GM18867 (cell line): ENCODE data around the gene LRRK1.
A peak's percentile ranks its signal among the peaks of the same experiment; 100 is the strongest.

ENCODE experiments used
- ATAC-seq: cut with Tn5 transposase; IDR thresholded peaks from one replicate; pipeline ENCODE4 v1.9.1; 2021; ENCODE audit warnings: mild to moderate bottlenecking, moderate library complexity; ENCODE audit not compliant: unreplicated experiment

Gene LRRK1

DNA sequence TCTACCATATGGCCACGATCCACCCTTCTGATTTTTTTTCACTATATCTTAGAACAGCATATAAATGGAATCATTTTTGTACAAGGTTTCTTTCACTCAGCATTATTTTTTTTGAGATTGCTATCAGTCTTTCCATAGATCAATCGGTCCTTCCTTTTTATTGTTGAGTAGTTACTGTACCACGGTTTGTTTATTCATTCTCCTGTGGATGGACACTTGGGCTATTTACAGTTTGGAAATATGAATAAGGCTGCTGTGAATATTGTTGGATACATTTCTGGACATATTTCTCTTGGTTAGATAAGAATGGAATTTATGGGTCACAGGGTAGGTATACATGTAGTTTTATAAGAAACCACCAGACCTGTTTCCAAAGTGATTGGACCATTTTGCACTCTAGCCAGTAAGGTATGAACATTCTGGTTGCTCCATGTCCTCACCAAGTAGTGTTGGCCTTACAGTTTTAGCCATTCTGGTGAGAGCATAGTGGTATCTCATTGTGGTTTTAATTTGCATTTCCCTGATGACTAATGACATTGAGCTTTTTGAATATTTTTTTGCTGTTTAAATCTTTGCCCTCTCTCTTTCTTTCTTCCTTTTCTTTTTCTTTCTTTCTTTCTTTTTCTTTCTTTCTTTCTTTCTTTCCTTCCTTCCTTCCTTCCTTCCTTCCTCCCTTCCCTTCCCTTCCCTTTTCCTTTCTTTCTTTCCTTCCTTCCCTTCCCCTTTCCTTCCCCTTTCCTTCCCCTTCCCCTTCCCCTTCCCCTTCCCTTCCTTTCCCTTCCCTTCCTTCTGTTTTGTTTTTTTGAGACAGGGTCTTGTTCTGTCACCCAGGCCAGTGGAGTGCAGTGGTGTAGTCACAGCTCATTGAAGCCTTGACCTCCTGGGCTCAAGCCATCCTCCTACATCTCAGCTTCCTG, 49.2 kb downstream of the LRRK1 start:
- ATAC-seq, result peak; percentile 77

DNA sequence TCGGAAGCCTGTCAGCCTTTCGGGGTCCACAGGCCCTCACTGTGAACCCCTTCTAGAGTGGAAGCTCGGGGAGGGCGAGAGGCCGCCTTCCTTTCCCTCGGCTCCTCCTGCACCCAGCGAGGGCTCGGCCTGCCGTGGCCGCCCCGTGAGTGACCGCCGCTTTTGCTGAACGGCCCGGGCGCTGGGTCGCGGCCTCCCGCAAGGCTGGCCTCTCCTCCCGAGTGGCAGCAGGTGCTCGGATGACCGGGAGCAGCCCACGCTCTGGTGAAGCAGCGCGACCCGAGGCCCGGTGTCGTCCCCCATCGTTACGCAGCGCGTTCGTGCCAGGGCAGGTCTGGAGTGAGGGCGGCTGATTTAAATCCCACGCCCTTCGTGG, 53.8 kb downstream of the LRRK1 start:
- ATAC-seq, result no peak

DNA sequence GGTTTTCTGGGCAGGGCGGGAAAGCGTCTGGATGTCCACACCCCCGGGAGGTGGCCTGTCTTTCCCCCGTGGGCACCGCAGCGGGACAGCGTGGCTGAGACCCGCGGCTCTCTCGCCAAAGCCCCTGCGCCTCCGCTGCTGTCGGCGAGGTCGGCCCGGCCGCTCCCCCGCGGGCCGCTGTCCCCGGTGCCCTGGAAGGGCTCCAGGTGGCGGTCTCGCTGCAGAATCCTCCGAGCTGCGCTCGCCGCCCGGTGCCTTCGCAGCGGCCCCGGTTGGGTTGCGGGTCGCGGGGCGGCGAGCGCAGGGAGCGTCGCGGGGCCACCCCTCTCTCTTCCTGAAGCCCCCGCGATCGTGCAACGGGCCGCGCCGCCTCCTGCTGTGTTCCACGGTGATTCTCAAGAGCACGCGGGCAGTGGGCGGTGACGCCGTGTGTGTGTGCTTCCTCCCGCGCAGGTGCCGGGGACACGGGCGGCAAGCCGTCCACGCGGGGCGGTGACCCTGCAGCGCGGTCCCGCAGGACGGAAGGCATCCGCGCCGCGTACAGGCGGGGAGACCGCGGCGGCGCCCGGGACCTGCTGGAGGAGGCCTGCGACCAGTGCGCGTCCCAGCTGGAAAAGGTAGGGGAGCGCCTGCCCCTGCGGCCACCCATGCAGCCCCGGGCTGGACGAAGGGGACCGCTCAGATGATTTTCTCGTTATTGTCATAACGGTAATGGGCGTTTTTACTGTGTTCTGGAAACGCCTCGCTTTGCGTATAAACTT, 54.4 kb downstream of the LRRK1 start:
- ATAC-seq, result no peak

DNA sequence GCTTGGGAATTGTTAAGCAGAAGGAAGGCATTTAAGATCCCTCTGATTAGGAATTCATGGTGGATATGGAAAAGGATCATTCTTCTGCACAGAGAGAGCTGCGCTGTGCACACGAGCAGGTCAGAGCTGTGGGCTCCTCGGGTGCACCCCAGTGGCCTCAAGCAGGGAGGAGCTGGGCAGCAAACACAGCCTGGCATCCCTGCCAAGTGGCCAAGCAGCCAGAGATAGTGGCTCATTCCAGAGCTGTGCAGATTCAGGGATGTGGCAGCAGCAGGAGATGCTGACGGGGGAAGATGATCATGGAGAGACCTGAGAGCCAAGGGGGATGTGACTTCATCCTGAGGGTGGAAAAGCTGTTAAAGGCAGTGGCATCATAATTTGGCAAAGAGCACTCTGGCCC, 55.9 kb downstream of the LRRK1 start:
- ATAC-seq, result no peak

DNA sequence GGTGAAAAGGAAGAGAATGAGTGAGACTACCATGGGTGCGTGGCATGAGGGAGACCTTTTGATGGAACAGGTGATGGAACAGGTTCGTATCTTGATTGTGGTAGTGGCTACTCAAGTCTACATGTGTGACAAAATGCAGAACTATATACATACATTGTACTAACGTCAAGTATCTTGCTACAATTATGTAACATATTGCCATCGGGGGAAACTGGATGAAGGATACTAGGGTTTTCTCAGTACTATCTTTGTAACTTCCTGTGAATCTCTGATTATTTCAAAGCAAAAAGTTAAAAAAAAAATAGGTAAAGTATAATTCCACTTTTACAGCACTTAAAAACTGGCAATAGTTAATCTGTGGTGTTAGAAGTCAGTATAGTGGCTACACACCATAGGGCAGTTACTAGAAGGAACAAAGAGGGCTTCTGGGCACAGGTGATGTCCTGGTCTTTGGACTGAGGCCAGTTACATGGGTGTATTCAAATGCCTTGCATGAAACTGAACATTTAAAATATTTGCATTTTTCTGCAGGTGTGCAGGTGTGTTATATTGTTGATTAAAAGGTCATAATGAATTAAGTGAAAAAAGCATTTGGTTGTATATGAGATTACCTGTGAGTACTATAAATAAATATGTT, 61.4 kb downstream of the LRRK1 start:
- ATAC-seq, result no peak

DNA sequence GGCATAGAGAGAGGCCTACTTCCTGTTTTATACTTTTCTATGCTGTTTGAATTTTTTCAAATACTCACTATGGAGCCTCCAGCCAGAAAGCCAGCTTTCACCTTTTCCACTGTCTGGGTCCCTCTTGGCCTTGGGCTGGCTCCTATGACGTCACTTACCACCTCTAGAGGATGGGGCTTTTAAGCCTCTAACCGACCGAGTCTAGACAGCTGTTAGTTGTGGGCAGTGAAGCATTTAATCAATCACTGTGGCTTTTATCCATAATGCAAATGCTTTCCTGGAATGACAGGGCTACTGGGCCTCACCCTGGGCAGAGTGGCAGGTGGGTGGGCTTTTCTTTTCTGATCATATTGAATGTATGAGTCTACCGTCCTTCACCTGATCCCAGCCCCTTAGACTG, 61.9 kb downstream of the LRRK1 start:
- ATAC-seq, result no peak

DNA sequence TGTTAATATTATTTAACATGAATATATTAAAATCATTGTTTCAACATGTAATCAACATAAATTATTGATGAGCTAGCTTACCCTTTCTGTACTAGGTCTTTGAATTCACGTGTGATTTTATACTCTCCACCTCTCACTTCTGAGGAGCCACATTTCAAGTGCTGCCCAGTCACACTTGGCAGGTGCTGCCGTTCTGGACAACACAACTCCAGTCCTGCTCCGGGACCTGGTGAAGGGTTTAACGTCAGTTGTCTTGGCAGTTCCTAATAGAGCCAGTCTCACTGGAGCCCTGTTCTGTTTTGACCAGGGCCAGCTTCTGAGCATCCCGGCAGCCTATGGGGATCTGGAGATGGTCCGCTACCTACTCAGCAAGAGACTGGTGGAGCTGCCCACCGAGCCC, 64.1 kb downstream of the LRRK1 start:
- no peak for ATAC-seq

DNA sequence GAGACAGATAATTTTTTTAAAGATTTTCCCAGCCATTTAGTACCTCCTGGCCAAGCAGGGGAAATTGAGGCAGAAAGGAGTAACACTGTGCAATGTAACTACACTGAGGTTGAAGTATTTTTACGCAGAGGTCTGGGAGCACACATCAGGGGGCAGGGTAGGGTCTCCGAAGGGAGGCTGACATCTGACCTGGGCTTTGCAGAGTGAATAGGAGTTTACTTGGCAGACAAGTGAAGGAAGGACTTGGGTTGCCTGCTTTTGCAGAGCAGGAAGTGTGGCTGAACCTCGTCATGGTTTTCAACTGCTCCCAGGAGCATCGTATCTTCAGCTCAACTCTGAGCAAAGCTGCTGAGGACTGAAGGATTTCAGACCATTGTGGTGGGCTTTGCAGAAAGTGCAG, 66.2 kb downstream of the LRRK1 start:
- no peak for ATAC-seq

DNA sequence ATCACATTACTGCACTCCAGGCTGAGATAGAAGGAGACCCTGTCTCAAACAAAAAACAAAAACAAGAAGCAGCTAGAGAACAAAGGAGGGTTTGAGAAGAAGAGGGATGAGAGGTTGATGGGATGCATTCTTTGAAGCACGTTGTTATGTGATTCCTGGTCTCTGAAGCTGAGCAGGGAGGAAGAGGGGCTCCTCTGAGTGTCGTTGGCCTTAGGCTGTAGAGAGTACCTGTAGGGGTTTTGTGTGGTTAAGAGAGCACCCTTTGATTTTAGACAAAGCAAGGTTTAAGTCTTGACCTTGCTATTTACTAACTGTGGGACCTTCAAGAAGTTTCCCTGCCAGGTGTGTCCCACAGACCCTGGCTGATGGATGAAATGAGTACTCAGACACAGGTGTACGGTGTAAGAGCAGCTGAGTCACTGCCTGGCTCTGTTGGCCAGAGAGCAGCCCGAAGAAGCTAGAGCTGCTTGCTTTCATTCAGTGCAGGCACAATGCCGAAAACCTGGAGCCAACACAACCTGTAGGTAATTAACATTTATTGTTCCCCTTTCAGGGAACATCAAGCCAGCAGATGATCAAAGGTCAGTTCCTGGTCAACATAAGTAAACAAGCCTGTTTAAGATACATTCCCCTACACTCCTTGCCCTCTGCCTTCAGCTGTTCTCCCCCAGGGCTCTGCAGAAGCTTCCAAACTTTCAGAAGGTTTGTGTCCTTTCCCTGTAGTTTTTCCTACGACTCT, 67.2 kb downstream of the LRRK1 start:
- no peak for ATAC-seq

DNA sequence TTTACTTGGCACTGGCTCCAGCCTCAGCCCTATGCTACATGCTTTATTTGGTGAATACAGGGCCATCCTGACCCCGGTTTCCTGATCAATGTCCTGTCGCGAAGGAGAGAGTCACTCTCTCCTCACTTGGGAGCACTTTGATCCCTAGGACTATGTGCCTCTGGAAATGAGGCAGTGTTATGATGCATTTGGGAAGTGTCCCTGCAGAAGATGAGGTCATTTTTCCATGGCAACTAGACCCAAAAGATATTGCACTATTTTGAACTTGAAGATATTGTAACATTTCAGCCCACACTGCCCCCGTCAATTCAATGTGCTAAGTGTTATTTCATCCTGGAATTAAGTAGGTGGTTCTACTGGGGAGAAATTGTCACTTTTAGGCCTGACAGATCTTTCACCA, 68.0 kb downstream of the LRRK1 start:
- no peak for ATAC-seq

DNA sequence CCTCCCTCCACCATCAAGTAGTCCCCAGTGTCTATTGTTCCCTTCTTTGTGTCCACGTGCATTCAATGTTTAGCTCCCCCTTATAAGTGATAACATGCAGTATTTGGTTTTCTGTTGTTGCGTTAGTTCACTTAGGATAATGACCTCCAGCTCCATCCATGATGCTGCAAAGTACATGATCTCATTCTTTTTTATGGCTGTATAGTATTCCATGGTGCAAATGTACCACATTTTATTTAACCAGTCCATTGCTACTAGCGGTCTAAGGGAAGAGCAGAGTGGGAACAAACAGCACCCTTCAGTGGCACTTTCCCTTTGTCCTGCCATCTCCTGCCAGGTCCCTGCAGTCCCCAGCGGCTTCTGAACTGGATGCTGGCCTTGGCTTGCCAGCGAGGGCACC, 69.1 kb downstream of the LRRK1 start:
- no peak for ATAC-seq

DNA sequence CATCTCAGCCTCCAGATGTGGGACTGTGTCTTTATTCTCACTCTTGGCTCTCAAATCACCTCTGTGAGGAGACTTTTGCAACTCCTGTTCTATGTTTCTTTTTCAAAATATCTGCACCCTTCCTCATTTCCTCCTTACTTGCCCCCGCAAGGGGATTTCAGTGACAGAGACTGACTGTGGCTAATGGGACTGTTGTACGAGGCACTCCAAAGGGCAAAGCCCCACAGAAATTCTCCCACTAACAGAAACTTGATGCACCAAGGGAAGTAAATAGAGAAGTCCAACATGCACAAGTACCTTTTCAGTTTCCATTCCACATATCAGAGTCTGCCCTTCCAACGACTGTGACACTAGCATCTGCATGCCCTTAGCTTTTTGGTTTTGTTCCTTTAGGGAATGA, 69.7 kb downstream of the LRRK1 start:
- no peak for ATAC-seq

DNA sequence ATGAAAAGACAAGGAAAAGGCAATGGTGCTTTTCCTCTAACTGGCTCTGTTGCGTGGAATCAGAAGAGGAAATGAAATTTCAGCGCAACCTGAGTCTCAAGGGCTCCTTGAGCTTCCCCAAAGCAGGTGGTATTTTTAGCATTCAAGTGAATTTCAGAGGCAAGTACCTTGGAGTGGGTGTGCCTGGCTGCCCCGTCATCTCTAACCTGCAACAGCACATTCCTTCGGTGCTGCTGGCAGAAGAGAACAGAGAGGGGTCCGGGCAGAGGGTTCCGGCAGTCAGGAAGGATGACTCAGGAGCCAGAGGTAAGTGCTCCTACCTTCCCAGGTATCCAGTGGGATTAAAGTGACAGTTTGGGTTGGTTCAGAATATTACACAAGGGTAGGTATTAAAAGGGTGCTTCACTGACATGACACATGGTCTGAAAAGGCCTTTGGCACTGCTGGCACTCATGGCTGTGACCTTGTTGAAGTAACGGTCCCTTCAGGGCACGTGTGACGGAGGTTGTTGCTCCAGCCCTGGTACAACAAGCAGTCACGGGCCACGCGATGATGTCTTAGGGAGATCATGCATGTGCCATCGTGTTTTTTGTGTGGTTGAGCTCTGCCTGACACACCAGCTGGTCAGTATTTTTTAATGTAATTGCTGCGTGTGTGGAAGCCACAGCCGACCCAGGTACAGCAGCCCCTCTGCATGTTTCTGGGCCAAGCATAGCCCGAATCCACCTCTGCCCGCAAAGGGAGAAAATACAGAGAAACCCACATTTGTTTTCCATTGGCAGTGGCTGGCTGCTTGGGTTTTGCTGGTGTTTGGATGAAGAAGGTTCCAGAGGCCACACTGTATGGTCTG, 75.7 kb downstream of the LRRK1 start:
- ATAC-seq, result no peak

DNA sequence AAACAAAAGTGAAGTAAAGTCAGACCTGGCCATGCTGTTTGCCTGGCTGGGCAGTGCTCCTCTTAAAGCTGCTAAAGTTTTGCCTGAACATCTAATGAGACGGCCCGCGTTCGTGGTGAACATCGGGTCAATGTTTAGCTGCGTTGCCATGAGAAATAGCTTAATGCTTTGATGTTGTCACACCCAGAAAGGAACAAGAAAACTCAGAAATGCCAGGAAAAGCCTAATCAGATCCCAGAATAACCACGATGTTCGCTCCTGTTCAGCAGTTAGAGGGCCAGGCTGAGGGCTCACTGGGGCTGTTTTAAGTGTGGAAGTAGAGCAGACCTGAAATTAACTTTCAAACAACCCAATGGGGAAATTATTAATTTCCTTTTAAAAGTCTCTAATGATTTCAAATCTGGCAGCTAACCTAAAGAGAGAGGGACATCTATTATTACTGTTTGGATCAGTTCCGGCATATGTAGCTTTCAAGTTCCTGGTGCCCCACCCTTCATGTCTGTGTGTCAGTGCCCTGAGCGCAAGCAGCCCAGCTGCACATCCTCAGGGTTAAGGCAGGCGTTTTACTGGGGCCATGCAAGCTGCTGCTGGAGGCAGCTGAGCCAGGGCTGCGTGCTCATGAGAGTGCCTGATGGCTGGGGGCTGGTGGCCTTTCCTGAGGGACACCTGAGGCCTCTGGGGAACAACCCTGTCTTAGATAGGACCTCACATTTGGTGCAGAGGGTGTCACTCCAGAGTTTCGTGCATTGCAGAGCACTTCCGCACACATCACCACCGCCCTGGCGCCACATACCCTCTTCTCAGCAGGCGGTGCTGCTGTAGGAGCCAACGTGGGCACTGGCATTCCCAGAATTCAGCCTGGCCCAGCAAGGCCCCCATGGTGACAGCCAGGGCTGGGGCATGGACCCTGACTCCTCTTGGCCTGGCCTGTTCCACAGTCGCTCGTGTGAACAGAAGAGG, 76.6 kb downstream of the LRRK1 start:
- ATAC-seq, result no peak

DNA sequence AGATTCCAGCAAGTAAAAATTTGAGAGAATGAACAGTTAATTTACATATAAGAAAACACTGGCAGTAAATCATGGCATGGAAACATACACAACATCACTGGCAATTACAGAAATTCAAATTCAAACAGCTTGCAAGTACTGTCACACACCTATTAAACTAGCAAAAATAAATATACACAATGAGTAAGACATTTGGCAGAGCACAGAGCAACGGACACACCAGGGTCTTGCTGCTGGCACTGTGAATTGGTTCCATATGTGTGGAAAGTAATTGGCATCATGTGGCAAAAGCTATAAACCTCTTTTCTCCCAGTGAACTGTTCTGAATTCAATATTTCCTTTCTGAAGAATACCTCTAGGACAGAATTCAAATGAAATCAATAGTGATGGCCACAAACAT, 78.3 kb downstream of the LRRK1 start:
- ATAC-seq, result no peak

DNA sequence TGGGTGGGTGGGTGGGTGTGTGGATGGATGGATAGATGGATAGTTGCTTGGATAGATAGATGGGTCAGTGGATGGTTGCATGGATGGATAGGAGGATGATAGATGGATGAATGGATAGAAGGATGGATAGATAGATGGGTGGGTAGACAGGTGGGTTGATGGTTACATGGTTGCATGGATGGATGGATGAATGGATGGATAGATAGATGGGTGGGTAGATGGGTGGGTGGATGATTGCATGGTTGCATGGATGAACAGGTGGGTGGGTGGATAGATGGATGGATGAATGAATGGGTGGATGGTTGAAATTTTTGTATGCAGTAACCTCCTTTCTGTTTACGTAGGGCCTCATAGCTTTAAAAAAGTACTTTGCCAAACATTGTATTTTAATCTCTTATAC, 79.5 kb downstream of the LRRK1 start:
- no peak for ATAC-seq

DNA sequence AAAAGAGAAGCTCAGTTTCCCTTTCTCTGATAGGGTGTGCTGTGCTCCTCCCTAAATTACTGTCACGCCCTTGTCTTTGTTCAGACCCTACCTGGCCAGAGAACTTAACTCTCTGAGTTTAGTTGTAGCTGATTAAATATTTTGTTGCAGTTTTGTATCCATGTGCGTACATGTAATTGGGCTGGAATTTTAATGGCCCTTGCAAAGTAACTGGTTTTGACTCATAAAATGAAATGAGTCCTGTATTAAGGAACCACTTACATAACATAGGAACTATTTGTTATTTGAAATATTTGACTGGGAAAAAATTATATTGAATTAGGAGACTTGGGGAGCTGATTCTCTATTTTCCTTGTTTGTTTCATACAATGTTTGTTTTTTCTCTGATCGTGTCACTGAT, 80.2 kb downstream of the LRRK1 start:
- ATAC-seq, result no peak

DNA sequence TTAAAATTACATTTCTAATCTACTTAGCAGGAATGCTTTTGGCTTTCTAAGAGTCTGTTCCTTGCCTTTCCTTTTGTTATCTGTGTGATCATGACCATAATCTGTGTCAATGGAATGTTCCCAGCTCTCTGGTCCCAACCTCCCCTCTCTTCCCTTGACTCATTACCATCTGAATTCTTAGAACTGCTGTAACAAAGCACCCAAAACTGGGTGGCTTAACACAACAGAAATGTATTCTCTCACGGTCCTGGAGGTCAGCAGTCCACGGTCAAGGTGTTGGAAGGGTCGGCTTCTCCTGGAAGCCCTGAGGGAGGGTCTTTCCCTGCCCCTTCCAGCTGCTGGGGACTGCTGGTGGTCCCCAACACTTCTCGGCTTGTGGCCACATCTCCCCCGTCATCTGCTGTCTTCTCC, 81.1 kb downstream of the LRRK1 start:
- no peak for ATAC-seq

DNA sequence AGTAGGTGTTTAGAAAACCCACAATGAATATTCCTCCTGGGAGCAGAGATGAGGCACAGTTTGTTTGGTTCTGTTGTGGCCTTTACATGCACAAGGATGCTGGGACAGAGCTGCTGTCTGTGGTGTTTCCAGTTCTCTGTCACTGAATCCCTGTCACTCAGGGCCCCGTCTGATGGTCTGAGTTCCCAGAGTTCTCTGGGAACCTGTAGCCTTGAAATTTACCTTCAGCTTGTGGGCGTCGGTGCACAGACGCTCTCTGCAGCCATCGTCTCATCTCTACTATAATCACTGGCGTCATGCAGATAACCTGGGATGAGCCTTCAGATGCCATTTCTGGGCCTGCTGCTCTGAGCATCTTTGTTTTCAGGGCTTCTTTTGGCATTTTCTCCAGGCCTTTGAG, 81.9 kb downstream of the LRRK1 start:
- no peak for ATAC-seq
